ENCODE data around the gene PRTN3.

DNA sequence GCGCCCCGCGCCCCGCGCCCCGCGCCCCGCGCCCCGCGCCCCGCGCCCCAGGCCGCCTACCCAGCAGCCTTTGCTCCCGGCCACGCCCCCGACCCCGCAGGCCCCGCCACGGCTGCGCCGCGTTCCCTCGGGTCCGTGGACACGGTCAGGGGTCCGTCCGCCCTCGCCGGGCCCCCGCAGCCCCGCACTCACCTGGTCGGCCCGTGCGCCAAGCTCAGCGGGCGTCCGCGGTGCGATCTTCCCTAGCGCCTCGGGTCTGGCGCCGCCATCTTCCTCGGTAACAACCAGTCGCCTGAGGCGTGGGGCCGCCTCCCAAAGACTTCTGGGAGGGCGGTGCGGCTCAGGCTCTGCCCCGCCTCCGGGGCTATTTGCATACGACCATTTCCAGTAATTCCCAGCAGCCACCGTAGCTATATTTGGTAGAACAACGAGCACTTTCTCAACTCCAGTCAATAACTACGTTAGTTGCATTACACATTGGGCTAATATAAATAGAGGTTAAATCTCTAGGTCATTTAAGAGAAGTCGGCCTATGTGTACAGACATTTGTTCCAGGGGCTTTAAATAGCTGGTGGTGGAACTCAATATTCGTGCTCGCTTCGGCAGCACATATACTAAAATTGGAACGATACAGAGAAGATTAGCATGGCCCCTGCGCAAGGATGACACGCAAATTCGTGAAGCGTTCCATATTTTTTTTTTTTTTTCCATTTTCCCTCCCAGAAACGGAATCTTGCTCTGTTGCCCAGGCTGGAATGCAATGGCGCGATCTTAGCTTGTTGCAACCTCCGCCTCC lies 52.3 kb downstream of the PRTN3 start, which contains the start of the genes MED16 and RNU6-9:
- TF ChIP-seq POLR2A (IDR thresholded peaks at IDR 0.05) = peak in 1 of 2 donors; percentile 71
- TF ChIP-seq, protein P1, sequence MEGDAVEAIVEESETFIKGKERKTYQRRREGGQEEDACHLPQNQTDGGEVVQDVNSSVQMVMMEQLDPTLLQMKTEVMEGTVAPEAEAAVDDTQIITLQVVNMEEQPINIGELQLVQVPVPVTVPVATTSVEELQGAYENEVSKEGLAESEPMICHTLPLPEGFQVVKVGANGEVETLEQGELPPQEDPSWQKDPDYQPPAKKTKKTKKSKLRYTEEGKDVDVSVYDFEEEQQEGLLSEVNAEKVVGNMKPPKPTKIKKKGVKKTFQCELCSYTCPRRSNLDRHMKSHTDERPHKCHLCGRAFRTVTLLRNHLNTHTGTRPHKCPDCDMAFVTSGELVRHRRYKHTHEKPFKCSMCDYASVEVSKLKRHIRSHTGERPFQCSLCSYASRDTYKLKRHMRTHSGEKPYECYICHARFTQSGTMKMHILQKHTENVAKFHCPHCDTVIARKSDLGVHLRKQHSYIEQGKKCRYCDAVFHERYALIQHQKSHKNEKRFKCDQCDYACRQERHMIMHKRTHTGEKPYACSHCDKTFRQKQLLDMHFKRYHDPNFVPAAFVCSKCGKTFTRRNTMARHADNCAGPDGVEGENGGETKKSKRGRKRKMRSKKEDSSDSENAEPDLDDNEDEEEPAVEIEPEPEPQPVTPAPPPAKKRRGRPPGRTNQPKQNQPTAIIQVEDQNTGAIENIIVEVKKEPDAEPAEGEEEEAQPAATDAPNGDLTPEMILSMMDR (IDR thresholded peaks at IDR 0.05) = no peak
